ENCODE measurements around the gene SAA2.

DNA sequence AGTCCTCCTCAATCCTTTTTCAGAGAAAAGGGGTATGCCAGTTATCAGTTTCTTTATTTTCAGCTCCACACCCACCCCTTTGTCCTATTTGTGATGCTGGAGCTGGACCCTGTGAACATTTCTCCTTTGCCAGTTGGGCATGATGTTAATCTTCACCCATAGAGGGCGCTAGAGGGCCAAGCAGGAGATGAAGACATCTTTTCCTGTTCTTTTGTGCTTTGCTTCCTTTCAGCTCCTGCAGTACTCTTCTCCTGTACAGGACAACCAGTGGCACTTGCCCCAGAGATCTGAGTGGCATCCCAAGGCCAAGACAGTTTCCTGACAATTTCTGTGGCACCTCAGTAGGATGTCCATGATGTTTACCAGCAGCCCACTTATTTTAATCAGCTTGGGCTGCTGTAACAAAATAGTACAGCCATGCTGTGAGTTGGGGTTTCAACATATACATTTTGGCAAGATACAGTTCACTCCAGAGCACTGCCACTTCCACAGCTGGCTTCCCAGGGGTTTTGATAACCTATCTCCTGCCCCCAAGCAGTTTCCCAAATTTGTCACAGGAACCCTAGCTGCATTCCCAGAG lies 4.6 kb downstream of the SAA2 start:
- TF ChIP-seq, protein P1, sequence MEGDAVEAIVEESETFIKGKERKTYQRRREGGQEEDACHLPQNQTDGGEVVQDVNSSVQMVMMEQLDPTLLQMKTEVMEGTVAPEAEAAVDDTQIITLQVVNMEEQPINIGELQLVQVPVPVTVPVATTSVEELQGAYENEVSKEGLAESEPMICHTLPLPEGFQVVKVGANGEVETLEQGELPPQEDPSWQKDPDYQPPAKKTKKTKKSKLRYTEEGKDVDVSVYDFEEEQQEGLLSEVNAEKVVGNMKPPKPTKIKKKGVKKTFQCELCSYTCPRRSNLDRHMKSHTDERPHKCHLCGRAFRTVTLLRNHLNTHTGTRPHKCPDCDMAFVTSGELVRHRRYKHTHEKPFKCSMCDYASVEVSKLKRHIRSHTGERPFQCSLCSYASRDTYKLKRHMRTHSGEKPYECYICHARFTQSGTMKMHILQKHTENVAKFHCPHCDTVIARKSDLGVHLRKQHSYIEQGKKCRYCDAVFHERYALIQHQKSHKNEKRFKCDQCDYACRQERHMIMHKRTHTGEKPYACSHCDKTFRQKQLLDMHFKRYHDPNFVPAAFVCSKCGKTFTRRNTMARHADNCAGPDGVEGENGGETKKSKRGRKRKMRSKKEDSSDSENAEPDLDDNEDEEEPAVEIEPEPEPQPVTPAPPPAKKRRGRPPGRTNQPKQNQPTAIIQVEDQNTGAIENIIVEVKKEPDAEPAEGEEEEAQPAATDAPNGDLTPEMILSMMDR (optimal IDR thresholded peaks at IDR 0.05 in 1 of 3, IDR thresholded peaks at IDR 0.05 in 1 of 3, conservative IDR thresholded peaks at IDR 0.05 in 1 of 3; ENCODE audit: extremely low read depth in 1 of 3, insufficient read depth in 2 of 3, low read length in 3 of 3), result peak; percentile 81 to 91 (median 90)
- no peak for TF ChIP-seq EZH2 (IDR thresholded peaks at IDR 0.05; ENCODE audit: low read length)
